HG03439 (cell line): ENCODE measurements around the gene SLC39A11.
"Not testable (repeated sequence)": the region's sequence is repeated elsewhere in the genome, so short reads cannot be mapped to it uniquely, and the experiment has no call there.

Experiments
- ATAC-seq: cut with Tn5 transposase; IDR thresholded peaks from one replicate; pipeline ENCODE4 v1.9.1; 2021; ENCODE audit warnings: mild to moderate bottlenecking, moderate library complexity; ENCODE audit not compliant: unreplicated experiment

Gene SLC39A11

DNA sequence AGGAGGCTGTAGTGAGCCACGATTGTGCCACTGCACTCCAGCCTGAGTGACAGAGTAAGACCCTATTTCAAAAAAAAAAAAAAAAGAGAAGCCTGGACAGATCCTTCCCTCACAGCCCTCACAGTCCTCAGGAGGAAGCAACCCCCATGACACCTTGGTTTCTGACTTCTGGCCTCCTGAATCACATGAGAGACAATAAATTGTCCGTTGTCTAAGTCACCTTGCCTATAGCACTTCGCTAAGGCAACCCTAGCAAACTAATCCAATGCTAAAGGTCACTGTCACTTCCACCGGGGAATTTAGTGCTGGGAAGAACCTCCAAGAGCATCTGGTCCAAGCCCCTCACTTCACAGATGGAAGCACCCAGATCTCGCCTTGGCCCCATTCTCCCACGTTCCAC is 18.9 kb upstream of the SLC39A11 start:
- no peak for ATAC-seq

DNA sequence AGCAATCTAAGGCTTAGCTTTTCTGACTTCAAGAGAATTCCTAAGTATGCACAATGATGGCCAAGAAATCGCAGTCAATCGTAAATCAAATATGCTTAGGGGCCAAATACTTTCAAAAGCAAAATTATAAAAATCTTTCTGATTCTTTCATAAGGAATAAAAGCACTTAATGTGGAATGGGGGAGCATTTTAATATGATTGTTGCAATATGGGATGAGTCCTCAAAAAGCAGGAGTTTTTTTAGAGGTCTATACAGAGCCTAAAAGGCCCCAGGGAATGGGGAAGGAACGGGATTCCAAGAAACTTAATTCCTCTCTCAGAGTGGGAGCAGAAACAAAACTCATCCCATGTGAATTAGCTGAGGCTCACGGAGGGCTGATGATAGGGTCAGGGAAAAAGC is 14.7 kb upstream of the SLC39A11 start:
- no peak for ATAC-seq

DNA sequence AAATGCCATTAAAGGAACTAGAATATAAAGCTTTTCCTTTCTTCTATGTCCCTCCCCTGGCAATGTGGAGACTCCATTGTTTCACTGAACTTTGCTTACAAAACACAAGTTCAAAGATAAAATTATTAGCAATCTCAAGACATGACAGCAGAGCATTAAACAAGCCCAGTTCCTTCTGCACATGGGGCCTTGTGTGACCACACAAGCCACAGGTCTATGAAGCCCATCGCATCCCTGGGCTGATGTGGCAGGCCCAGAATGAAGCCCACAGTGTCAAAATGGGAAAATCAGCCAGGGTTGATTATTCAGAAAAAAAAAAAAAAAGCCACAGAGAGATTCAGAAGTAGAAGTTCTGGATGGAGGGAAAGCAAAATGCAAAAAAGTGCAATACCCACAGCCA is 12.9 kb upstream of the SLC39A11 start:
- no peak for ATAC-seq

DNA sequence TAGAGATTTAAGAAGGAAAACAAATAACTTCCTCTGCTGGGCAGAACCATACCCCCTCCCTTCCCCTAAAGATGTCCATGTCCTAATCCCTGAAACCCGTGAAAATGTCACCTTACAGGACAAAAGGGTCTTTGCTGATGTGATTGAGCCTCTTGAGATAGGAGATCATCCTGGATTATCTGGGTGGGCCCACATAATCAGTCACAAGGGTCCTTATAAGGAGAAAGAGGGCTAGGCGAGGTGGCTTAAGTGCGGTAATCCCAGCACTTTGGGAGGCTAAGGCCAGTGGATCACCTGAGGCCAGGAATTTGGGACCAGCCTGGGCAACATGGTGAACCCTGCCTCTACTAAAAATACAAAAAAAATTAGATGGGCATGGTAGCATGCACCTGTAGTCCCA is 12.0 kb upstream of the SLC39A11 start:
- no peak for ATAC-seq

DNA sequence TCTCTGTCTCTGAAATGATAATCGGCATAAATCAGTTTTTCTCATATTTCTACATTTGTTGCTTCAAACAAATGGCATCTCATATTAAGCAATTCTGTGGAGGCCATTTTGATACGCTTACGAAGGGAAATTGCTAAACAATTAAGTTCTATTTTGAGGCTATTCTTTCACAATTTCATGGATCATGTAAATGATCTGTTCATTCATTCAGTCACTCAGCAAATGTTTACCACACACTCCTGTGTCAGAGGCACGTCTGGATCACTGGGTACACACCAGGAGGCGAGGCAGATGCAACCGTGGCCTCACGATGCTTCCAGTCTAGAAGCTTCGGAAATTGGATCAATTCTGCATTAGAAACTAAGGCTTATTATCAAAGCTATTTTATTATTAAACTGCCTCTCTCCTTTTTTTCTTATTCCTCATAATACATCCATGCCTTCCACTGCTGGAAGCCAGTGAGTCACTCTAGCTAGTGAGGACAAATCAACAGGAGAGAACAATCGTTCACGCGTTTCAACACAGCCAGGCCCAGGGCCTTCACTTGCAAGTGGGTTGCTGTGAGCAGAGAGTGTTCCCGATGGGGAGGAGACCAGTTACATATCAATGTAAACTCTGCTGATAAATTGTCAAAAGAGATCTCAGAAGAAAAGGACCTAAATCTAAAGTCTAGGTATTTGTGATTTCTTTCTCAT is 11.3 kb upstream of the SLC39A11 start:
- no peak for ATAC-seq

DNA sequence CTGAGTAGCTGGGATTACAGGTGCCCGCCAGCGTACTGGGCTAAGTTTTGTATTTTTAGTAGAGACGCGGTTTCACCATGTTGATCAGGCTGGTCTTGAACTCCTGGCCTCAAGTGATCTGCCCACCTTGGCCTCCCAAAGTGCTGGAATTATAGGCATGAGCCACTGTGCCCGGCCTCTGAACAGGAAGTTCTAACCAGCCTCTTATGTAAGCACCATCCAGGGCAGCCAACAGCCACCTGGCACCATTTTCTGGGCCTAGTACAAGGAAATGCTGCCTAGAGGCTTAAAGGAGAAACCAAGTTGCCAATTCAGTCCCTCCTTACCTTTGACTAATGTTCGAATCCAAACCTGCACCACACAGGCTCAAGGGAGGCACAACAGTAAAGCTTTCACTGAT is 8.5 kb upstream of the SLC39A11 start:
- ATAC-seq, result no peak

DNA sequence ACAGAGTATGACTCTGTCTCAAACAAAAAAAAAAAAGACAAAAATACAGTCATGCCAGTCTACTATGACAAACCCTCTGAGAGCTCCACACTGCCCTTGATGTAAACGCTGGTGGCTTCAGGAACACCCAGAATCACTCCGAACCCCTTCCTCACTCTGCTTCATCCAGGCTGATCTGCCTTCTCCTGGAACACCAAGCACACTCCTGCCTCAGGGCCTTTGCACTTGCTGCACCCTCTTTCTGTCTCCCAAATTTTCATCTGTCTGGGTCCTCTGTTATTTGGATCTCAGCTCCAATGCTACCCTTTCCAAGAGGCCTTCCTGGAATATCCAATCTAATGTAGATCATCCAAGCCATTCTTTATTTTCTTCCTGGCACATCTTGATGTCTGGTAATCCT is 7.9 kb upstream of the SLC39A11 start:
- ATAC-seq, result no peak

DNA sequence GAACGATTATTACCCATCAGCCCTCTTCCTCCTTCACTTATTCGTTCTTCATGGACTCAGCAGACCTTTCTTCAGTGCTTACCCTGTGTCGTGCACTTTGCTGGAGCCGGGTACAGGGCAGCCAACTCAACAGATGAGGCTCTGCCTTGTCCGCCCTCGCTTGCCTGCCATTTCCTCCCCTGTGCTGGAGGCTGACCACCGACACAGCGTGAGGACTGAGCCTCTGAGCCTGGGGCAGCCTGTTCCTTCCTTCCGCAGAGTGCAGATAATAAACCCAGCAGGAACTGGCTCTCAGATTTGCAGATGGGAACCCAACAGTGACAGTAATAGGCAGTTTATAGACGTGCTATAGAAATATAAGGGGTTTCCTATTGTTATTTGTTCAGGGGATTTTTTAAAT is 7.0 kb upstream of the SLC39A11 start:
- ATAC-seq, result no peak

DNA sequence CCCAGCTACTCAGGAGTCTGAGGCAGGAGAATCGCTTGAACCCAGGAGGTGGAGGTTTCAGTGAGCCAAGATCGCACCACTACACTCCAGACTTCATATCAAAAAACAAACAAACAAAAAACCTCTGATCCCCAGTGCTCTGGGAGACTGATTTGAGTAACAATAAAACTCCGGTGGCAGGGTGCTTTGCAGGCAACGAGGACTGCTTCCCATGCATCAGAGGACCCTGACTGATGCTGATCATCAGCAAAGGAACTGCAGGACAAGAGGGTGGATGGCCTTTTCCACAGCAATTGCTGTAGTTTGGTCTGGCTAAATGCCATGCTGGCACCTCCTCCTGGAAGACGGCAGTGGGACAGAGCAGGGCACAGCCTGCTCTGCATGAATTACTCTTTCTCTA is 6.4 kb upstream of the SLC39A11 start:
- no peak for ATAC-seq

DNA sequence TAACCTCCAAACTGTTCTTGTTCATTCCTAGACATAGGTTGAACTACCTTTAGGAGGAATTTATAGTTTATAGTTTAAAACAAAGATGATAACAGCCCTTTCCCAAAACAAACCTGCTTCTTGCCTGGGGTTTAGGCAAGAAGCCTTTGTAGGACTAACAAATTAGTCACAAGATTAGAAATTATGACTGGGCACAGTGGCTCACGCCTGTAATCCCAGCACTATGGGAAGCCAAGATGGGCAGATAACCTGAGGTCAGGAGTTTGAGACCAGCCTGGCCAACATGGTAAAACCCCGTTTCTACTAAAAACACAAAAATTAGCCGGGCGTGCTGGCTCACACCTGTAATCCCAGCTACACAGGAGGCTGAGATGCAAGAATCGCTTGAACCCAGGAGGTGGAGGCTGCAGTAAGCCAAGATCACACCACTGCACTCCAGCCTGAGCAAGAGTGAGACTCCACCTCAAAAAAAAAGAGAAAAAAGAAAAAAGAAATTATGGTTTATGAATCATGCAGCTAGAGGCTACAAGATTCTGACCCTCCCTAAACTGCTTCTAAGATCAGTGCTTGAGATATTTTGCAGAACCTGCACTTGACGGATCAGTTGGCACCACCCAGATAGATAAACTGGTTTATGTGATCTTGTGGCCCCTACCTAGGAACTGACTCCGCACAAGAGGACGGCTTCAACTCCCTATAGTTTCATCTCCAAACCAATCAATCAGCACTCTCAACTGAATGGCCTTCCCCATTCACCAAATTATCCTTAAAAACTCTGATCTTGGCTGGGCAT is 5.7 kb upstream of the SLC39A11 start:
- not testable (repeated sequence) for ATAC-seq

DNA sequence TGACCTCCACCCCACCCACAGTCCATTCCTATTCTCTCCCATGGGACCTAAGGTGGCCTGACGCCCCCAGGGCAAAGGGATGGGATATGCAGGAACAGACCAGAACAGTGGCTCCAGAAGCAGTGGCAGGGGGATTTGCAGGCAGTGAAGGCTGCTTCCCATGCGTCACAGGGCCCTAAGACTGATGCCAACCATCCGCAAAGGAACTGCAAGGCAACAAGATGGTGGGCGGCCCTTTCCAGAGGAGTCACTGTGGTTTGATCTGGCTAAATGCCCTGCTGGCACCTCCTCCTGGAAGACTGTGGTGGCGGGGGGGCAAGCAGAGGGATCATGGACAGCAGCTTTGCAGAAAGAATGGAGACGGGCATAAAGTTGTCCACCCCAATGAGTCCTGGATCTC is 4.4 kb upstream of the SLC39A11 start:
- ATAC-seq, result no peak

DNA sequence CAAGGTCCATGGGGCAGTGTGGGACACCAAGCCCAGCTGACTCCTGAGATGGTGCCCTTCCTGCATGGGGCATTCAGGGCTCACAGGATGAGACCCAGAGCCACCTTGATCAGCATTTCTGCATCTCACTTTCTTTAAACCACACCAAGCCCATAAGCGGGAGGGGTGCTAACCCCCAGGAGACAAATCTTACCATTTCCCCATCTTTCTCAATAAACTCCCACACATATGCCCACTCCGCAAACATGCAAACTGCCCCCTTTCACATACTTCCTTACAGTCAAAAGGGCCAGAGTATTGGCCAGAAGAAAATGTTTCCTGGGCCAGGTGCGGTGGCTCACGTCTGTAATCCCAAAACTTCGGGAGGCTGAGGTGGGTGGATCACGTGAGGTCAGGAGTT is 3.7 kb upstream of the SLC39A11 start:
- ATAC-seq, result no peak

DNA sequence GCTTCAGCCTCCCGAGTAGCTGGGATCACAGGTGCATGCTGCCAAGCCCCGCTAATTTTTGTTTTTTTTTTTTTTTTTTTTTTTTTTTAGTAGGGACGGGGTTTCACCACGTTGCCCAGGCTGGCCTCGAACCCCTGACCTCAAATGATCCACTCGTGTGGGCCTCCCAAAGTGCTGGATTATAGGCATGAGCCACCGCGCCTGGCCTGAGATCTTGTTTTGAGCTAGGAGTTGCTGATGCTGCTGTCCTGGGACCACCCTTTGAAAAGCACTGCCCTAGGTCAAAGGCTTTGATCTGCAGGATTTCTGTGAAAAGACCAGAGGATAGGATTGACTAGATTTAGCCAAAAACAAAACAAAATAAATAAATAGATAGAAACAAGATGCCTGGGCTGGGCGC is 798 bp upstream of the SLC39A11 start:
- ATAC-seq, result no peak

DNA sequence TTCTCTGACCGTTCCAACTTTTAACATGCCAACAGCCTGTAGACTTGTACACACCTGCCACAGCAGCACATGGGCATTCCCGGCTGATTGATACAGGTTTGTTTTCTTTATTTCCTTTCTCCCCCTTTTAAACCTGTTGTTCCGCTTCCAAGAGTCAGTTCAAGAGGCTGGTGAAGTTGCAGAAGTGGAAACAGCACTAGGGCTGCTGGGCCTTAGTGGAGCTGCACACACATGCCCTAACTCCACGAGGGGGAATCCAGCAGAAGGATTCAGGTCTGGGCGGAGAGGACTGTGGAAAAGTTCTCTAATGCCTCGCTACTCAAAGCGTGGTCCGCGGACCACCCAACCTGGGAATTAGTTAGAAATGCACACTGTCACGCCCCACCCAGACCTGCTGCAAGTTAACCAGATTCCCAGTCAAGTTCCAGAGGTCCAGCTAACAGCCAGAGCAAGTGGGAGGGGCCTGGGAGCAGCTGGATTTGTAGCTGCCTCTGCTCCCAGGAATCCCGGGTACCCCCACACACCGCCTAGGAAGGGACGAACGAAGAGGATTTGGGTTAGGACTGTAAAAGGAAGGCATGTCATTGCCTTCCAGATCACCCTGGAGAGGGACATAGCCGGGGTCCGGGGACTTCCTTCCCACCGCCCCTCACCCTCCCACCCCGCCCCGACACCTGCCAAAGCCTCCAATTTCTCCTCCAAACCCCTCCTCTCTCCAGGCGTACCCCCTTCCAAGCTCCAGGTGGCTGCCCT is 542 bp downstream of the SLC39A11 start:
- no peak for ATAC-seq

DNA sequence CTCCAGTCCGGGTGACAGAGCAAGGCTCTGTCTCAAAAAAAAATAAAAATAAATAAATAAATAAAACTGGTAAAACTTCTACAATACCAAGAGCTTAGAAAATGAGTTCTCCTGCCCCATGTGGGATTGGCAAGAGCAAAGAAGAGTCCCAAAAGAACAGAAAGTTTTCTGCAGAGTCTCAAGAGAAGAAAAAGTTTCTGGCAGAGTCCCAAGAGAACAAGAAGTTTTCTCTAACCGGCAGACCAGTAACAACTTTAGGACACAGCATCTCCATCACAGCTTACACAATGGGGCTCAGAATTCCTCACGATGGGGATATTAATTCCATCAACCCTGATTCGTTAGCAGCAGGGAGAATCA is 1.1 kb downstream of the SLC39A11 start:
- no peak for ATAC-seq

DNA sequence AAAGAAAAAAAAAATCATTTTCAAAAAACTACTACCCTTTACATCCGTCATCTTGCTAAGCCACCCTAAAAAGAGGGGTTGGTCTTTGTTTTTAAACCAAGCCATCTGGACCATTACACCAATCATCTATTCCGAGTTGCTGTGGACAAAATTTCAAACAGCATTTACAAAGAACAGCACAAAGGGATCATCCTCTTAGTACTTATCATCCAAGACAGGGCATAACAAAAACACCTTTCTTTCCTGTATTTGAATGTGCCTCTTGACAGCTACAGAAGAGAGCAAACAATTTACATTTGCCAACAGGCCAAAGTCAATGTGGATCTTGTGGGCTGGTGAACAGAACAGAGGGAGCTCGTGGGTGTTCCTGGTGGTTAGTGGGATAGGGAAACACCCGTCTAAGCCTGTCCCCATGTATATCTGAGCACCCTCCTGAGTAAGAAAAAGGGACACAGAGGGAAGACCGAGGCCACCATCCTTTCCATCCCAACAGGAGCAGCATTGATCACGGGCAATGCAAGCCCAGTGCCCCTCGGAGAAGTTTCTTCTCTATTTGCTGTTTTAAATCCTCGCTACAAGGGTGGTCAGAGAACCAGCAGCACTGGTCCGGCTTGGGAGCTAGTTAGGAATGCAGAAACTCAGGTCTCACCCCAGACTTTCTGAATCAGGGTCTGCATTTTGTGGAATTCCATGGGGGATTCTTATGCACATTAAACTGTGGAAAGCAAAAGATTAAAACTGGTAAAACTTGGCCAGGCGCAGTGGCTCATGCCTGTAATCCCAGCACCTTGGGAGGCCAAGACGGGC is 1.9 kb downstream of the SLC39A11 start:
- ATAC-seq, result no peak

DNA sequence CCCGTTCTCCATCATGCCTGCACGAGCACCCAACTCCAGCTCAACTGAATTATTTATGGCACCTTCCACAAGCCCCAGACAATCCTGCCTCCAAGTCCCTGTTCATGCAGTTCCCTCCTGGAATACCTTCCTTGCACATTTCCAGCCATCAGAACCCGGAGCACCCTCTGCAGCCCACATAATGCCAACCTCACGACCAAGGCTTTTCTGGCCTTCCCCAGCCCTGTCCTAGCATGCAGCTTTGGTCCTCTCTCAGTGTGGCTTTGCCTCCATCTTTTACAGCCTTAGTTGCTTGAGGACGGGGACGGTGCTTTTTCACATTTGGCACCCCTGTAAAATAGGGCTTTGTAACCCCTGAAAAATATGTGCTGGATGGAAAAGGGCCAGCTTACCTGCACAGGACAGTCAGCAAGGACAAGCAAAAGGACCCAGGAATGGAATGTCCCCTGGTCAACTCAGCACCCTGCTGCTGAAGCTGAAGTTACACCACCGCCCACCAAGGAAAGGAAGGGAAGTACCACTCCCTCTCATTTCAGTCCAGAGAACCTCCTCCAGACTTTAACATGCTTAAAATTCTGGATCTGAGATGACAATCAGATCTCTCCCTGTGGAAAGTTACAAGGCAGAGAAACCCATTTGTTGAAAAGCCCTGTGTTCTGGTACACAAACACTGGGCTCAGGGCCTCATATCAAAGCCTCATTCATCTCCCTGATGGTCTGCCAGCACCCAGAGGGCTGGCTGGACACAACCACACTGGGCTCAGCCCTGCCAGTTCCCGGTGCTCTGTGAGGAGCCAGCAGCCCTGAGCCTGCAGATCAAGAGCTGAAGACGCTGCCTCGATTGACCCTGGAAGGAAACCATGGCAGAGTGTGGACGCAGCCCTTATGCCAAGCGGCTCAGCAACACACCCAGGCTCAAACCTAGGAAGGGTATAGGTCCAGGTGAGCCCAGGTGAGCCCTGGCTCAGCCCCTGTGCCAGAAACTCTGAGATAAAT is 2.9 kb downstream of the SLC39A11 start:
- no peak for ATAC-seq

DNA sequence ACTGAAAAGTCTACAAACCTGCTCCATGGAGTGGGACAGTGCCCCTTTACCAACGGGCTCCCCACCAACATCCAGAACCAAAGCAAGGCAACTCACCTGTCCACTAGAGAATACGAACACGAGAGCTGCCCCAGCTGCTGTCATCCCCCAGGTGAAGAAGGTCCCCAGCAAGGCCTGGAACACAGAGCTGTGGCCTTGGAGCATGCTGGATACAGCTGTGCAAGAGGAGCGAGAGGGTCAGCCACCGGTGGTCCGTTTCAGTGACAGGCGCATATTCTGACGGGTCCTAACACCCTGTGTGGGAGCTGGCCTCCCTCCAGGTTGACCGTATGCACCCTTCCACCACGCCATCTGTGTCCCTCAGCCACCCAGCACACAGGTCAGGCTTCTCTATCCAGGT is 3.9 kb downstream of the SLC39A11 start:
- ATAC-seq, result no peak

DNA sequence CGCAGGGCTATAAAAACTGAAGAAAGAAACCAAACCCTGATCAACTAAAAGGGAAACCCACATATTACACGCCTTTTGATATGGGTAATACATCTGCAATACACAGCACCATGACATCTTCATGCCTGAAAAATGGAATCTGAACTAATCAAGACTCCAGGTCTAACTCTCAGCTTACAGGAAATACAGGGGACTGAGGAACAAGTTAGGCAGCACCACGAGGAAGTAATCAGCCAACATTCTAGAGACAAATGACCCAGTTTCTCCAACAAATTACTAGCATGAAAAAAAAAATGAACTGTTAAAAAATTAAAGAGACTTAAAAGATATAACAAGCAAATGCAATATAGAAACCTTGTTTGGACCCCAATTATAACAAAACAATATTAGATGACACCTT is 9.1 kb downstream of the SLC39A11 start:
- ATAC-seq, result no peak

DNA sequence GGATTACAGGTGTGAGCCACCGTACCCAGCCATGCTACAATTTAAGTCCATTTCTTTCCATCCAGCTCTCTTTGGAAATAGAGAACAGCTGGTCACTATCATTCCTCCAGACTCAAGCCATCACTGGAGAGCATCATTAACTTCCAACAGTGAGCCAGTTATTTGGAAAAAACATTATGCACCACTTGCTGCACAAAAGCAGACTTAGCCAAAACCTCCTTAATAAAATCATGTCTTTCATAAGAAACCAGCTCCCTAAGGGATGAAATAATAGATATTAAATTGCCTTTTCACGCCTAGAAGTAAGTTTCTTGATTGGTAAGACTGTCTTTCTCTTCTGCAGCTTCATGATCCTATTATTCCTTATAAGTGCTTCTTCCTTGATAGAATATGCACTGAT is 17.9 kb downstream of the SLC39A11 start:
- ATAC-seq, result no peak
